Activated CD4-positive, alpha-beta T cell treated with anti-CD3 and anti-CD28 coated beads, Interleukin-2, amount 50 U/mL, for 4 hours (primary cell): Measurements from ENCODE around the gene DDX41.

ENCODE experiments used
- DNase-seq, 2 experiments: peaks; one replicate each; pipeline ENCODE4 v3.0.0-alpha.2; 2020

Gene DDX41

DNA sequence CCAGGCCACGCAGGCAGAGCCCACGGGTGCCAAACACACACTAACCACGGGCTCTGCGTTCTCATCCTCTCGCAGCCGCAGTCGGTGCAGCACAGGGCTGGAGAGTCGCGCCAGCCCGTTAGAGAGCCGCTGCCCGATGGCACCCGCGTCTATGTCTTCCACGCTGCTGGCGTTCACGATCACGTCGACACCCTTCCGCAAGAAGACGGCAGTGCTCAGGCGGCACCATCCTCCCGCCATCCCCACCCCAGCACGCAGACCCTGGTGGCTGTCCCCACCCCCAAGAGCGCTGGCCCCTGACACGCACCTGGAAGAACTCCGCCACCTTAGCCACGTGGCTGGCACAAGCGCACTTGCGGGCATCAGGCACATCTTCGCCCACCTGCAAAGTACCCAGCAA lies 49.3 kb downstream of the DDX41 start:
- no peak for DNase-seq

DNA sequence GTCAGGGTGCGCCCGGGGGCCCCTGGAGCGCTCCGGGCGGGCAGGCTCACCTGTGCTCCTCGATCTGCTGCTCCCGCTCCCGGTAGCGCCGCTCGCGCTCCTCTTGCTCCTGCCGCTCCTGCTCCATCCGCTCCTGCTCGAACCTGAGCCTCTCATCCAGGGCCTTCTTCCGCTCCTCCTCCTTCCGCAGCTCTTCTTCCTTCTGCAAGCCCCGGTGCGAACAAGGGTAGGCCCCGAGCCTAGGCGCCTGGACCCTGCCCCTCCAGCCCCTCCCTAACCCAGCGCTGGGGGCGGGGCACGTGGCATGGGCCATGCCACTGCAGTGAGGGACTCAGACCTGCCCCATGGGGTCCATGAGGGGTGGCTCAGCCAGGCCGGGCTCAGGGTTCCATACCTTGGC lies 49.9 kb downstream of the DDX41 start:
- no peak for DNase-seq

DNA sequence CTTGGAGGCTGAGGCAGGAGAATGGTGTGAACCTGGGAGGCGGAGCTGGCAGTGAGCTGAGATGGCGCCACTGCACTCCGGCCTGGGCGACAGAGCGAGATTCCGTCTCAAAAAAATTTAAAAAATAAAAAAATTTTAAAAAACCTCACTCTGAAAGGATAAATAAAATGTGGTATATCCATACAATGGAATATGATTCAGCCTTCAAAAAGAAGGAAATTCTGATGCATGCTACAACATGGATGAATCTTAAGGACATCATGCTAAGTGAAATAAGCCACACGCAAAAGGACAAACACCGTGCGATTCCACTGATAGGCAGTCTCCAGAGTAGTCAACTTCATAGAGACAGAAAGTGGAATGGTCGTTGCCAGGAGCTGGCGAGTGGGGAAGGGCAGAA lies 51.7 kb downstream of the DDX41 start:
- DNase-seq, result no peak

DNA sequence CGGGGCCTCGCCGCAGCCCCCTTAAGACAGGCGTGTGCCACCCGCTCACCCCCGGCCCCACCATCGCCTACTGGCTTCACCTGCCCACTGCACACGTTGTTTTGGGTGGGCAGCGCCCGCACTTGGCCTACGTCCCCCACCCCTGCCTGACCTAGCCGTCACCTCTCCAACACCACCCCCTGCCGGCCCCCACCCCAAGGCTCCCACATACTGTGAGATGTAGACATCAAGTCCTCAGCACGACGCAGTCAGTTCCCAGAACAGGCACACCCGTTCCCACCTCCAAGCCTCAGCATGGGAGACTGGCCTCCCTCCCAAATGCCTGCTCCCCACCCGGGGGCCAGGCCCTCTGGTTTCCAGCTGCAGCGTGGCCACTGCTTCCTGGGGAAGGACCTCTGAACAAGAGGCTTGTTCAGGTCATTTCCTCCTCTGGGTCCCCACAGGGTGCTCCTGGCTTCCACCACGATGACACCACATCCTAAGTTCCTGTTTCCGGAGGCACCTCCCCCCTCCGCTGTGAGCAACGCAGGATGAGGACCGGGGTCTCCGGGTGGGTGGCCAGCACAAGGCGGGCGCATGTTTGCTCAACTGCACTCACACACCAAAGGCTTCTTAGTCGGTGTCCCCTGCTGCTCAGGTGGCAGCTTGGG lies 54.6 kb downstream of the DDX41 start:
- no peak for DNase-seq
